Heart right ventricle (tissue), 16 donors: ENCODE results near the gene PRIMPOL. TPM values are rescaled to one million over a fixed set of nuclear protein-coding genes. Genes with fewer than 3 reads are reported as not detected.
A peak's percentile ranks its signal among the peaks of the same experiment; 100 is the strongest.

Source experiments
- ATAC-seq, 8 donors: fragments of 200-7000 bp; cut with Tn5 transposase; one replicate each; pipeline ENCODE4 v1.9.1; 2020; ENCODE audit warnings: mild to moderate bottlenecking in 8 of 8, moderate library complexity in 8 of 8, moderate number of reproducible peaks in 1 of 8
- DNase-seq, 2 donors: peaks; one replicate each; pipeline ENCODE4 v3.0.0-alpha.2; 2020
- H3K27ac ChIP-seq, 10 donors: fragments of 200-600 bp; sonication (generic) in 2 of 10; one replicate each; pipeline versions ENCODE4 v1.5.0 to v1.8.0; 2020 to 2022; ENCODE audit warnings: mild to moderate bottlenecking in 3 of 10
- H3K27me3 ChIP-seq, 7 donors: fragments of 200-600 bp; one replicate each; pipeline ENCODE4 v1.8.0; 2021 to 2022; ENCODE audit warnings: mild to moderate bottlenecking in 2 of 7
- H3K36me3 ChIP-seq, 9 donors: fragments of 200-600 bp; sonication (generic) in 1 of 9; one replicate each; pipeline versions ENCODE4 v1.5.0 to v1.8.0; 2020 to 2022; ENCODE audit warnings: mild to moderate bottlenecking in 2 of 9
- H3K4me1 ChIP-seq, 9 donors: fragments of 200-600 bp; sonication (generic) in 1 of 9; one replicate each; pipeline versions ENCODE4 v1.5.0 to v1.8.0; 2020 to 2022; ENCODE audit warnings: mild to moderate bottlenecking in 4 of 9
- H3K4me3 ChIP-seq, 10 donors: fragments of 200-600 bp; sonication (generic) in 2 of 10; one replicate each; pipeline versions ENCODE4 v1.5.0 to v1.8.0; 2020 to 2022; ENCODE audit warnings: mild to moderate bottlenecking in 7 of 10, moderate library complexity in 2 of 10
- H3K9me3 ChIP-seq, 11 donors: fragments of 200-600 bp in 10 of 11; sonication (generic) in 2 of 11; one replicate each; pipeline versions ENCODE4 v1.5.0 to v1.8.0; 2013 to 2022; ENCODE audit warnings: mild to moderate bottlenecking in 2 of 11, control low read depth in 1 of 11, moderate library complexity in 1 of 11
- CTCF ChIP-seq, 9 donors: fragments of 200-600 bp; sonication (generic) in 2 of 9; IDR thresholded peaks; one replicate each; pipeline versions ENCODE4 v1.5.0 to v1.8.0; 2021 to 2022; ENCODE audit warnings: antibody characterized with exemption in 9 of 9, mild to moderate bottlenecking in 5 of 9, moderate library complexity in 1 of 9
- WGBS, 2 donors: extraction: QIAGEN DNeasy Blood & Tissue Kit; methylation state at CpG; one replicate each; pipeline ENCODE4 v1.1.7; 2013; ENCODE audit warnings: inconsistent platforms in 1 of 2; 5-methylcytosine and 5-hydroxymethylcytosine counted together
- intact Hi-C, 10 donors: fragments of 100-400 bp; cut with DNase I; formaldehyde crosslinking; loops; one replicate each; pipeline versions ENCODE4 v1.11.1 to v1.14.2; 2022
- polyA plus RNA-seq, 2 donors: library from polyadenylated mRNA; stranded (reverse); fragments of 200-250 nt; gene quantifications; one replicate each; pipeline ENCODE4 v1.2.3, GENCODE V29; 2013
- total RNA-seq, 10 donors: library from RNA; stranded (reverse); fragmentation: NEBNext Ultra II Directional in 3 of 10; extraction: Animal tissue kit (Norgen Biotek cat#: 25700) in 3 of 10; gene quantifications; one replicate each; pipeline versions ENCODE4 v1.2.1 to v1.2.4, GENCODE V29; 2021 to 2023
- donor health status: Arrhythmogenic right ventricular cardiomyopathy.
- donor health status: ischemic (EF 13 %, LVEDD 7.1; RV severe dilation, severe dysfunction).
- donor health status: healthy with polysubstance abuse.
- donor health status: DM: no; HTN: yes; CAD: no.
- donor health status: DM: no; HTN: no; CAD: no.
- donor health status: ischemic (EF 25% LVEDD 6.9; RV normal size, moderate dysfunction).
- donor health status: ischemic (EF 25% LVEDD 5.7; RV mildly dilated, moderate dysfunction).
- donor health status: healthy.
- donor health status: DM: yes; HTN: yes; CAD: no.
- donor health status: Ischemic cardiomyopathy.
- donor health status: ischemic (EF 35%, LVEDD 5.7; RV mildly dilated, moderate dysfunction).
- donor health status: nonischemic (EF 11% LVEDD 7.7; RV severe dilation, severe dysfunction).
- donor health status: DM: yes; HTN: yes; CAD: no.
- donor health status: PGD.
- donor health status: ischemic (EF 29% LVEDD 5.4; RV normal size, mild dysfunction).
- donor health status: nonischemic (EF 23%, LVEDD 6.1; RV moderate dilation, normal function).

The PRIMPOL gene
- total and polyA plus RNA-seq, 12 donors, result 7.2 to 85.2 (median 10.8) TPM

- Histone ChIP-seq H3K36me3 (peaks cover 0 to 68% (median 0%) of the 10 kb centered on the region in 9 donors), H3K27me3 (no peaks in the 10 kb centered on the region), H3K4me1 (no peaks in the 10 kb centered on the region), H3K4me3 (no peak overlapping the region), H3K9me3 (peaks cover 0 to 19% (median 0%) of the 10 kb centered on the region in 11 donors), H3K27ac (no peak overlapping the region)
- DNase-seq (no peak), ATAC-seq (peak in 2 of 8 donors; percentile 9 to 27)
- intact Hi-C loops, result loop anchor here in 1 of 10 donors (10.0 kb wide), 1 partner anchor 55 kb away; no protein-coding TSS in a partner anchor
- no peak for TF ChIP-seq CTCF (IDR thresholded peaks at IDR 0.05)
- 81 to 90% methylated on average over 3 of the region's 3 CpGs for WGBS, 2 donors
These were observed 69.9 kb downstream of the PRIMPOL start for GRCh38 chr4:184719407-184719806.

GRCh38 chr4:184721254-184721653 is 71.7 kb downstream of the PRIMPOL start:
- H3K27ac ChIP-seq, result no peak overlapping the region
- DNase-seq, result no peak
- TF ChIP-seq CTCF (IDR thresholded peaks at IDR 0.05), result no peak
- intact Hi-C loops, result no loop called here
- peaks cover 0 to 61% (median 0%) of the 10 kb centered on the region in 9 donors for H3K36me3 ChIP-seq
- ATAC-seq, result no peak
- H3K9me3 ChIP-seq, result peaks cover 0 to 19% (median 0%) of the 10 kb centered on the region in 11 donors
- H3K4me3 ChIP-seq, result no peak overlapping the region
- H3K27me3 ChIP-seq, result no peaks in the 10 kb centered on the region
- H3K4me1 ChIP-seq, result no peaks in the 10 kb centered on the region

DNA sequence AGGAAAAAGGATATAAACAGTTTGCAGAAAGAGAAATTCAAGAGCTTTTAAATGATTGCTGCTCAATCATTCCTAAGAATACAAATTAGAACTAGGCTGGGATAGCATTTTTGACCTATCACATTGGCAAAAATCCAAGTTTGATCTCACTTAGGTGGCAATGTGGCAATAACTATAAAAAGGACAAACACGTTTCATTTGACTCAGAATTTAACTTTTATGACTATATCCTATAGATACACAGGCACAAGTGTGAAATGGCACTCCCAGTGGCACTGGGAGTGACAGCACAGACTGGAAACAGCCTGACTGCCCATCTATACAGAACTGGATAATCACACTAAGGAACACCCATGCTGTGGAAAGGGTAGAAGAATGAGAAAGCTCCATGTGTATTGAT is 73.3 kb downstream of the PRIMPOL start:
- 44 to 81% methylated on average over 1 of the region's 1 CpG for WGBS, 2 donors

DNA sequence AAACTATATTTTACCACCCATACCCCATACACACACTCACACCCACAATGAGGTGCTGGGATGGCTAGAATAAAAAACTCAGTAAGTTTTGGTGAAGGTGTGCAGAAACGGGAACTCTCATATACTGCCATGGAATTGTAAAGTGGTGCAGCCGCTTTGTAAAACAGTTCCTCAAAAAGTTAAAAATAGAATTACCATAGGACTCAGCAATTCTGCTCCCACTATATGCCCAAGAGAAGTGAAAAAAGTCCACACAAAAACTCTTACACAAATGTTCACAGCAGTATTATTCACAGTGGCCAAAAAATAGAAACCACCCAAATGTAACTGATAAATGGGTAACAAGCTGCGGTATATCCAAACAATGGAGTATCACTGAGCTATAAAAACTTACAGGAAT is 77.9 kb downstream of the PRIMPOL start:
- Histone ChIP-seq H3K4me1 (peaks cover 0 to 14% (median 0%) of the 10 kb centered on the region in 9 donors), H3K9me3 (peaks cover 0 to 7% (median 0%) of the 10 kb centered on the region in 11 donors), H3K4me3 (no peak overlapping the region), H3K27me3 (no peaks in the 10 kb centered on the region), H3K36me3 (peaks cover 0 to 41% (median 0%) of the 10 kb centered on the region in 9 donors), H3K27ac (no peak overlapping the region)
- no peak for TF ChIP-seq CTCF (IDR thresholded peaks at IDR 0.05)
- ATAC-seq, result no peak
- intact Hi-C loops, result no loop called here
- DNase-seq, result no peak
- WGBS, 2 donors, result 93 to 95% methylated on average over 3 of the region's 3 CpGs

More for the DNA sequence above, 73.3 kb downstream of the PRIMPOL start:
- H3K27me3 ChIP-seq, result no peaks in the 10 kb centered on the region
- H3K36me3 ChIP-seq, result peaks cover 0 to 54% (median 0%) of the 10 kb centered on the region in 9 donors
- H3K9me3 ChIP-seq, result peaks cover 0 to 24% (median 0%) of the 10 kb centered on the region in 11 donors
- no peak for TF ChIP-seq CTCF (IDR thresholded peaks at IDR 0.05)
- H3K4me1 ChIP-seq, result peaks cover 0 to 7% (median 0%) of the 10 kb centered on the region in 9 donors
- H3K4me3 ChIP-seq, result no peak overlapping the region
- ATAC-seq (no peak), DNase-seq (no peak)
- no peak overlapping the region for H3K27ac ChIP-seq
- intact Hi-C loops, result no loop called here
